Progenitor cell of endocrine pancreas (in vitro differentiated cells): ENCODE data around the gene ATP12A. TPM values are rescaled to one million over a fixed set of nuclear protein-coding genes. Genes with fewer than 3 reads are reported as not detected.

ENCODE experiments used
- DNase-seq: peaks from one replicate; pipeline ENCODE4 v3.0.0; 2021; ENCODE audit warnings: low spot score; ENCODE audit not compliant: unreplicated experiment
- H3K27ac Mint-ChIP-seq: 2 replicates; pipeline ENCODE4 v1.8.0; 2021; ENCODE audit warnings: mild to moderate bottlenecking, moderate library complexity, mixed read lengths
- H3K27me3 Mint-ChIP-seq: 2 replicates; pipeline ENCODE4 v1.8.0; 2021; ENCODE audit warnings: mixed read lengths
- H3K36me3 Mint-ChIP-seq: 2 replicates; pipeline ENCODE4 v1.8.0; 2022; ENCODE audit warnings: mixed read lengths; ENCODE audit not compliant: insufficient read depth
- H3K4me1 Mint-ChIP-seq: 2 replicates; pipeline ENCODE4 v1.8.0; 2021; ENCODE audit warnings: low read depth, mixed read lengths
- H3K4me3 Mint-ChIP-seq: 2 replicates; pipeline ENCODE4 v1.8.0; 2021; ENCODE audit warnings: low read depth, mild to moderate bottlenecking, moderate library complexity, mixed read lengths
- H3K9me3 Mint-ChIP-seq: 2 replicates; pipeline ENCODE4 v1.8.0; 2021; ENCODE audit warnings: low read depth, mixed read lengths
- total RNA-seq: library from RNA; stranded (reverse); gene quantifications from 2 replicates; pipeline ENCODE4 v1.2.1, GENCODE V29; 2021
- TF ChIP-seq, protein P1 (sequence below): fragments of 200-600 bp; sonication (generic); IDR thresholded peaks from one replicate; pipeline ENCODE4 v1.5.0; 2021; ENCODE audit warnings: antibody characterized with exemption, mild to moderate bottlenecking; ENCODE audit not compliant: unreplicated experiment

Gene ATP12A
- total RNA-seq, 1 donor from 2014 or later = 1.9 TPM

DNA sequence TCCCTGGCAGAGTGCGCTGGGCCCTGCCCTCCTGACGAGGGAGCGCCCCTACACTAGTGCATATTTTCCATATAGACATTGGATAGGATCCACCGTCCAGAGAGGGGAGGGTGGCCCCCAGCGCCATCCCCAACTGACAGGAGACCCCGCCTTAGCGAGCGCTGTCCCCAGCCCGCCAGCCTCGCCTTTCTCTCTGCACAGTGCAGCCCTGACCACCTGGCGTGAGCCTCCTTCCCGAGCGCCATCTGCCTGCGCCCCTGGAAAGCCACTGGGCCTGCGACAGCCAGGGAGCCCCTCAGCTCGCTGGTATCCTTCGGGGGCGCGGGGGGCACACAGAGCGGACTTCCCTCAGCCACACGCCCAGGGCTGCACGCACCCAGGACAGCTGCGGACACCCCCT is 42.1 kb upstream of the ATP12A start:
- no peaks in the 10 kb centered on the region for H3K36me3 Mint-ChIP-seq
- no peaks in the 10 kb centered on the region for H3K4me1 Mint-ChIP-seq
- H3K27ac Mint-ChIP-seq = no peak overlapping the region
- TF ChIP-seq, protein P1, sequence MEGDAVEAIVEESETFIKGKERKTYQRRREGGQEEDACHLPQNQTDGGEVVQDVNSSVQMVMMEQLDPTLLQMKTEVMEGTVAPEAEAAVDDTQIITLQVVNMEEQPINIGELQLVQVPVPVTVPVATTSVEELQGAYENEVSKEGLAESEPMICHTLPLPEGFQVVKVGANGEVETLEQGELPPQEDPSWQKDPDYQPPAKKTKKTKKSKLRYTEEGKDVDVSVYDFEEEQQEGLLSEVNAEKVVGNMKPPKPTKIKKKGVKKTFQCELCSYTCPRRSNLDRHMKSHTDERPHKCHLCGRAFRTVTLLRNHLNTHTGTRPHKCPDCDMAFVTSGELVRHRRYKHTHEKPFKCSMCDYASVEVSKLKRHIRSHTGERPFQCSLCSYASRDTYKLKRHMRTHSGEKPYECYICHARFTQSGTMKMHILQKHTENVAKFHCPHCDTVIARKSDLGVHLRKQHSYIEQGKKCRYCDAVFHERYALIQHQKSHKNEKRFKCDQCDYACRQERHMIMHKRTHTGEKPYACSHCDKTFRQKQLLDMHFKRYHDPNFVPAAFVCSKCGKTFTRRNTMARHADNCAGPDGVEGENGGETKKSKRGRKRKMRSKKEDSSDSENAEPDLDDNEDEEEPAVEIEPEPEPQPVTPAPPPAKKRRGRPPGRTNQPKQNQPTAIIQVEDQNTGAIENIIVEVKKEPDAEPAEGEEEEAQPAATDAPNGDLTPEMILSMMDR = no peak
- no peaks in the 10 kb centered on the region for H3K9me3 Mint-ChIP-seq
- H3K27me3 Mint-ChIP-seq = no peaks in the 10 kb centered on the region
- H3K4me3 Mint-ChIP-seq = no peak overlapping the region
- no peak for DNase-seq

- Mint-ChIP-seq H3K36me3 (no peaks in the 10 kb centered on the region), H3K27me3 (no peaks in the 10 kb centered on the region), H3K9me3 (no peaks in the 10 kb centered on the region), H3K4me3 (no peak overlapping the region), H3K27ac (no peak overlapping the region), H3K4me1 (no peaks in the 10 kb centered on the region)
- no peak for DNase-seq
- TF ChIP-seq, protein P1 = no peak
Observed at GRCh38 chr13:24640752-24641151, 39.5 kb upstream of the ATP12A start.

DNA sequence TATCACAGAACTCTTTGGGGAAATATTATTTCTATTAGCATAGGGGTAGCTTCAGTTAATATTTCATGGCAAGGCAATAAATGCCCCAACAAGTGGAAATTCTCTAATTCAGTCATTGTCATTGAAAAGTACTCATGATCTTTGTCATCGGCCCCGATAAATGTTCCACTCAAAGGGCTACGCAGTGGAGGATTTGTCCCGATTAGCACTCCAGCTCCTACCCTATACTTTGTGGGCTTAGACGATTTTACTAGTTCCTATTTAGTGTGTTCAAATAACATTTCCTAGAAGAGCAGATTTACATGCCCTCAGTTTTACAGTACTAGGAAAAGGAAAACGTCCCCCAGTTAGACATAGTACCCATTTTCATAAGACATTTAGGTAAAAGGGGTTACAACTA is 38.0 kb upstream of the ATP12A start:
- H3K4me3 Mint-ChIP-seq = no peak overlapping the region
- no peaks in the 10 kb centered on the region for H3K27me3 Mint-ChIP-seq
- H3K4me1 Mint-ChIP-seq = no peaks in the 10 kb centered on the region
- no peak overlapping the region for H3K27ac Mint-ChIP-seq
- TF ChIP-seq, protein P1 = no peak
- no peaks in the 10 kb centered on the region for H3K36me3 Mint-ChIP-seq
- no peak for DNase-seq
- H3K9me3 Mint-ChIP-seq = no peaks in the 10 kb centered on the region

DNA sequence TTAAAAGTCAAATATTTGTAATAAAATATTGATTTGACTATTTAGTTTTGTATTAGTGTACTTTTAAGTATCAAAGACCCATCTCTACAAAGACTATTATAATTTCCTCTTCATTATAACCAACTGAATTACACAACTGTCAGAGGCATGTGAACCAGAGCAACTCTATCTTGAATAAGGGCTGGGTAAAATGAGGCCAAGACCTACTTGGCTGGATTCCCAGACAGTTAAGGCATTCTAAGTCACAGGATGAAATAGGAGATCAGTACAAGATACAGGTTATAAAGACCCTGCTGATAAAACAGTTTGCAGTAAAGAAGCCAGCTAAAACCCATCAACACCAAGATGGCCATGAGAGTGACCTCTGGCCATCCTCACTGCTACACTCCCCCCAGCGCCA is 36.2 kb upstream of the ATP12A start:
- Mint-ChIP-seq H3K27me3 (no peaks in the 10 kb centered on the region), H3K4me3 (no peak overlapping the region), H3K4me1 (peaks cover 1% of the 10 kb centered on the region), H3K9me3 (no peaks in the 10 kb centered on the region), H3K27ac (no peak overlapping the region), H3K36me3 (no peaks in the 10 kb centered on the region)
- DNase-seq = no peak
- TF ChIP-seq, protein P1 = no peak

DNA sequence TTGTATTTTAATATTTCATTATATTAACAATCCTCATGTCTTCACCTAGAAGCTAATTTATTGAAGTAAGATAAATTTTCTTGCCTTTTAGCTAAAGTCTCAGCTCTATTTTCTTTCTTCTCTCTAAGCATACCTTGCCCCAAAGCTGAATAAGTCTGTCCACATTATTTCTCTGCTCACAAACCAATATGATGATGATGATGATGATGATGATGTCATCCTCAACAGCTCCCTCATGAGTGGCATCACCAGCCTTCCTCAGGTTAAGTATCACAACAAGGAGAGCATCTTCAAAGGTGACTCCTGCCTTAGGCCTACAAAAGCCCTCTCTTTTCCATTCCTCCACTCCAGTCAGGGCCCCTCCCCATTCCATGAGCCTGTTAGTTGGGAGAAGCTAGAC is 31.9 kb upstream of the ATP12A start:
- Mint-ChIP-seq H3K4me1 (peaks cover 11% of the 10 kb centered on the region), H3K4me3 (no peak overlapping the region), H3K9me3 (no peaks in the 10 kb centered on the region), H3K27ac (no peak overlapping the region), H3K36me3 (no peaks in the 10 kb centered on the region), H3K27me3 (no peaks in the 10 kb centered on the region)
- no peak for DNase-seq
- TF ChIP-seq, protein P1 = no peak
